NOMO-1 (cell line): ENCODE data around the gene MCEMP1.
A peak's percentile ranks its signal among the peaks of the same experiment; 100 is the strongest.

ENCODE experiments used
- DNase-seq, 2 experiments: peaks; one replicate each; lab custom pipeline; 2025; ENCODE audit not compliant: unreplicated experiment in 2 of 2; lab: John Stamatoyannopoulos, UW

The MCEMP1 gene

DNA sequence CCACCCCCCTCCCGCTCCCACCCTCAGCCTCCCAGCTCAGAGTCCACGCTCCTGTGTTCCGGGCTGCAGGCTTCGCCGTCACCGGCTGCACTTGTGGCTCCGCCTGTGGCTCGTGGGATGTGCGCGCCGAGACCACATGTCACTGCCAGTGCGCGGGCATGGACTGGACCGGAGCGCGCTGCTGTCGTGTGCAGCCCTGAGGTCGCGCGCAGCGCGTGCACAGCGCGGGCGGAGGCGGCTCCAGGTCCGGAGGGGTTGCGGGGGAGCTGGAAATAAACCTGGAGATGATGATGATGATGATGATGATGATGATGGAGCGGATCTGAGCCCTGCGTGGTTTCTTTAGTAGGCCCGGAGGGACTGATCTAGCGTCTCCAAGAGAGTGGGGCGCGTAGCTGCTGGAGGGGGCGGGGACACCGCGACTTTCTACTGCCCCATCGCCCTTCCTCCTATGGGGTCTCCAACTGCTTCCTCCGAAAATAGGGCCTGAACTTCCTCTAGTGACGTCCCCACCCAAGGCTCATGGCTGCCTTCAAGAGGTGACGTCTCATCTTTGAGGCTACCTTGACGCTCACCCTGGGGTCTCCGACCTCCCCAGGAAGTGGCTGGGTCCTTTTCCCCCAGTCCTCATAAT lies 6.6 kb upstream of the MCEMP1 start:
- peak in 1 of 2 experiments; percentile 15 for DNase-seq

DNA sequence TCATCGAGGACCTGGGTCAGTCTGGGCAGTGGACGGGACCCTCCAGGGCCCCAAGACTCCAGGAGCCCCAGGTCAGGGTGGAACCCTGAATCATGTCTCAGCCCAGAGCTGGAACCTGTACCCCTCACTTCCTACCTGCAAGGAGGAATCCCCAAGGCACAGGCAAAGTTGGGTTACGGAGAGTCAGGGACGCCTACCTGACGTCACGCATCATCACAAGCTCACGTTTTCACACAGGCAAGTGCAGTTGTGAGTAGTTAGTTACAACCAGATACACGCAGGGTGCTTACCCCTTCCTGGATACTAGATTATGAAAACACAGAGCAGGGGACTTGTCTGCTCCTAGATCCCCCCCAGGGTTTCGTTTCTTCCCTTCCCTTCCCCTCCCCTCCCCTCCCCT lies 6.1 kb upstream of the MCEMP1 start:
- DNase-seq, result no peak

DNA sequence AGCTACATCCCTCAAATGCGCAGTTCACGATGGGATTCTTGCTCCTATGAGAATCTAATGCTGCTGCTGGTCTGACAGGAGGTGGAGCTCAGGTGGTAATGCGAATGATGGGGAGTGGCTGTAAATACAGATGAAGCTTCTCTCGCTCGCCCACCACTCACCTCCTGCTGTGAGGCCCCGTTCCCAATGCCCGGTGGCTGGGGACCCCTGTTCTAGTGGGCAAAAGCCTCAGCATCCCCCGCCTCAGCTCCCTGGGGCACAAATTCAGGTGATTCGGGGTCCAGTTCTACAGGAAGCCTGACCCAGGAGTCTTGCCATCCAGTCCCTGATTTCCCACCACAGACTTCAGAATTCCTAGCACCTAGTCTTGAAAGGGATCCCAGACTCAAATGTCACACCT lies 4.4 kb upstream of the MCEMP1 start:
- DNase-seq, result no peak

GRCh38 chr19:7674010-7675005 lies 2.6 kb upstream of the MCEMP1 start:
- DNase-seq, result peak; percentile 90 to 96

- DNase-seq, result peak; percentile 47 to 60
Measured at GRCh38 chr19:7676376-7676775, 514 bp upstream of the MCEMP1 start.

DNA sequence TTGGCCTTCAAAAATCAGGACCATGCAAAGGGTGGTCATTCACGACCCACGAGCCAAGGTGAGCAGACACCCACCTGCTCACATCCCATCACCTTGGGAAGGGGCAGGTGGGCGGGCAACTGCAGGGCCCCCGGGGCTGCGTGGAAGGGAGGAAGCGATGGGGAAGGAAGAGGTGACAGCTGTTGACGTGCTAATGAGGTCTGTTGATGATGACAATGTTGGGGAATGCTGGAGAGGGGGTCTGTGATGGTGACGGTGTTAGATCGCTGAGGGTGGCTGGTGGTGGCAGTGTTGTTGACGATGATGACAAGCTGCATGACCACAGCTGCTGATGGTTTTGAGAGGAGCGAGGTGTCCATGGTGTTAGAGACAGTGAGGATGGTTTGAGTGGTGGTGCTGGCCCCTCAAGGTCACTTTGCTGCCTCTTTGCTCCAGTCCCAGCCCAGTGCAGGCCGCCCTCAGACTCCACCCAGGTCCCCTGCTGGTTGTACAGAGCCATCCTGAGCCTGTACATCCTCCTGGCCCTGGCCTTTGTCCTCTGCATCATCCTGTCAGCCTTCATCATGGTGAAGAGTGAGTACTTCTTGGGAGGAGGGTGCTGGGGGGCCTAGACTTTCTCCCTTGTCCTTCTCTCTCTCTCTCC lies 900 bp downstream of the MCEMP1 start:
- peak; percentile 29 to 39 for DNase-seq

DNA sequence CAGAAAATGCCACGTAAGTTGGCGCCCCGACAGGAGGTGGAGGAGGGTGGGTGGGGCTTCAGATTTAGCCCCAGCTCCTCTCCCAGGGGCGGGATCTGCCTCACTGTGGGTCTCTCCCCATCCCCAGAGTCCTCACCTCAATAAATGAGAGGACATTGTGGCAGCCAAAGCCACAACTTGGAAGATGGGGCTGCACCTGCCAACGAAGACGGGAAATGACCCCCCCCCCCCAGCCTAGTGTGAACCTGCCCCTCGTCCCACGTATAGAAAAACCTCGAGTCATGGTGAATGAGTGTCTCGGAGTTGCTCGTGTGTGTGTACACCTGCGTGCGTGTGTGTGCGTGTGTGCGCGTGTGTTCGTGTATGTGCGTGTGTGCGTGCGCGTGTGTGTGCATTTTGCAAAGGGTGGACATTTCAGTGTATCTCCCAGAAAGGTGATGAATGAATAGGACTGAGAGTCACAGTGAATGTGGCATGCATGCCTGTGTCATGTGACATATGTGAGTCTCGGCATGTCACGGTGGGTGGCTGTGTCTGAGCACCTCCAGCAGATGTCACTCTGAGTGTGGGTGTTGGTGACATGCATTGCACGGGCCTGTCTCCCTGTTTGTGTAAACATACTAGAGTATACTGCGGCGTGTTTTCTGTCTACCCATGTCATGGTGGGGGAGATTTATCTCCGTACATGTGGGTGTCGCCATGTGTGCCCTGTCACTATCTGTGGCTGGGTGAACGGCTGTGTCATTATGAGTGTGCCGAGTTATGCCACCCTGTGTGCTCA lies 2.3 kb downstream of the MCEMP1 start:
- peak; percentile 14 to 25 for DNase-seq

- no peak for DNase-seq
Measured at GRCh38 chr19:7679771-7680605, 3.1 kb downstream of the MCEMP1 start.

- peak; percentile 72 to 88 for DNase-seq
Measured at GRCh38 chr19:7680606-7681339, 3.9 kb downstream of the MCEMP1 start, which contains the start of gene TRAPPC5. Gene TRAPPC5, plus strand, starts transcription at chr19:7680833. Its CDS starts 1,421 bp downstream, at chr19:7682254.

DNA sequence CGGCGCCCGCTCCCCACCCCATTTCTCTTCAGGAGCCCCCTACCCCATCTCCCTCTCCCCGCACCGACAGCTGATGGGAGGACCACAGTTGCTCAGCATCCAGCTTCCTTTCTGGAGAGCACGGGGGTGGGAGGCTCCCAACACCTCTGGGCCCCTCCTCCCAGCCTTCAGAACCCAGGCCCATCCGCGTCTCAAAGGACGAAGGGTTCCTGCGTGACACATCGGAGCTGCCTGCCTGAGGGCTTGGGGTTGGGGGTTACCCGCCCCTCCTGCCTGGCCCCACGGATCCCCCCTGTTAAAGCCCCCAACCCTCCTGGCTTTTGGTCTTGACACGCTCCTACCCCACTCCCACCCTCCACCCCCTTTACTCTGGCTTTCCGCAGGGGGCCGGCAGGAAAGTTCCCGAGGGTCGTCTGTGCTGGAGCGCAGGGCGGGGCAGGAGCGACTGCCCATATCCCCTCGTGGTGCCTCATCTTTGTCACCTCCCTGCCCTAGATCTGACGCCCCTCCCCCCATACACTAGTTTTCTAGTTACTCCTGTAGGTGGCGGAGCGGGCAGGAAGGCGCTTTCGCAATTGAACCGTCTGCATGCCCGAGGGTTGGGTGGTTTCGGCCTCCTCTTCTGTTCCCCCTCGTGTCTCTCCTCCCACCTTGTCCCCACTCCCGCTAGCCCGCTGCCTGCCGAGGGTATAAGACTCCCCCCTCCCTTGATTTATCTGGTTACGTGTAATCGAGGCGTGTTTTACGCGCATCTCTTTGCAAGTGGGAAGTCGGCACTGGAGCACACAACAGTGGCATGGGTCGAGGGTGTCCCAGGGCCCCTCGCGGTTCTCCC lies 4.7 kb downstream of the MCEMP1 start:
- DNase-seq, result peak; percentile 97 to 98

DNA sequence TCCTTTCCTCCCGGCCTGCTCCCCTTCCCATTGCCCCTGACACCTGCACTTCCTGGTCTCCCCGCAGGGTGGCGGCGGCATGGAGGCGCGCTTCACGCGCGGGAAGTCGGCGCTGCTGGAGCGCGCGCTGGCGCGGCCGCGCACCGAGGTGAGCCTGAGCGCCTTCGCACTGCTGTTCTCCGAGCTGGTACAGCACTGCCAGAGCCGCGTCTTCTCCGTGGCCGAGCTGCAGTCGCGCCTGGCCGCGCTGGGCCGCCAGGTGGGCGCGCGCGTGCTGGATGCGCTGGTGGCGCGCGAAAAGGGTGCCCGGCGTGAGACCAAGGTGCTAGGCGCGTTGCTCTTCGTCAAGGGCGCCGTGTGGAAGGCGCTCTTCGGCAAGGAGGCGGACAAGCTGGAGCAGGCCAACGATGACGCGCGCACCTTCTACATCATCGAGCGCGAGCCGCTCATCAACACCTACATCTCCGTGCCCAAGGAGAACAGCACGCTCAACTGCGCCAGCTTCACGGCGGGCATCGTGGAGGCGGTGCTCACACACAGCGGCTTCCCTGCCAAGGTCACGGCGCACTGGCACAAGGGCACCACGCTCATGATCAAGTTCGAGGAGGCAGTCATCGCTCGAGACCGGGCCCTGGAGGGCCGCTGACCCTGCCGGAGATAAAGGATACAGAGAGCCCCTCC lies 5.4 kb downstream of the MCEMP1 start:
- DNase-seq, result no peak

- DNase-seq, result no peak
Measured at GRCh38 chr19:7685546-7686445, 8.9 kb downstream of the MCEMP1 start.

DNA sequence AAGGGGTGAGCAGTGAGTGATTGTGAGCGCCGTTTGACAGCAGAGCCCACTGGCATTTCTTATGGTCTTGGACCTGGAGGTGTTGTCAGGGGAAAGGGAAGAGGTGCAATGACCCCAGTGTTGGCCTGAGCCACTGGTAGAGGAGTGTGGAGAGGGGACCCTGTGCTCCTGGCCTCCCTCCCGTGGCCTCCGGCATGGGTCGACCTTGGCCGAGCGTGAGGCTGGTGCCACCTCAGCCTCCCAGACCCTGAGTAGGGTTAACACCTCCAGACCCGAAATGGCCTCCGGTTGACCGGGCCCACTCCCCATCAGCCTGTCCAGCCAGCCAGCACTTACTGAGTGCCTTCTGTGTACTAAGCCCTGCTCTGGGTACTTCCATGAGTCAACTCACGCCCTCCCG lies 10.3 kb downstream of the MCEMP1 start:
- no peak for DNase-seq

GRCh38 chr19:7689165-7689564 lies 12.3 kb downstream of the MCEMP1 start:
- no peak for DNase-seq

DNA sequence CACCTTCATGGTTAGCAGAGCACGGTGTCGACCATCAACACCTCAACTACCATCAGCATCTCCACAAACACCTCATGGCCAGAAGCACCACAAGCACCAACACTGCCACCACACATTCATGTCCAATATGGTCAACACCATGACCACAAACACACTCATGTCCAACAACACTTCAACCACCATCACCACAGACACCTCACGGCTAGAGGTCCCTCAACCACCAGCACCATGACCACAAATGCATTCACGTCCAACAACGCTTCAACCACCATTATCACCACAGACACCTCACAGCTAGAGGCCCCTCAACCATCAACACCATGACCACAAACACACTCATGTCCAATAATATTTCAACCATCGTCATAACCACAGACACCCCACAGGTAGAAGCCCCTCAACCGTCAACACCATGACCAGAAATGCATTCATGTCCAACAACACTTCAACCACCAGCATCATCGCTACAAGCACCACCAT lies 13.9 kb downstream of the MCEMP1 start:
- no peak for DNase-seq

DNA sequence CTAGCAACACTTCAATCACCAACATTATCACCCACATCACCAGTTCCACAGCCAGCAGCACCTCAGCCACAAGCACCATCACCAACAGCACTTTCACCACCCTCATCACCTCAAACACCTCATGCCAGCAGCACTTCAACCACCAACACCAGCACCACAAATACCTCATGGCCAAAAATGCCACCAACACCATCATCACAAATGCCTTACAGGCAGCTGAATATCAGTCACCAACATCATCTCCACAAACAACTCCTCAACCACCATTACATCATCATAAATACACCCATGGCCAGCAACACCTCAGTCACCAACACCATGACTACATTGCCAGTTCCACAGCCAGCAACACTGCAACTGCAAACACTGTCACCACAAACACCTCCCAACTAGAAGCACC lies 14.6 kb downstream of the MCEMP1 start:
- no peak for DNase-seq
